Glomerular visceral epithelial cell (primary cell): ENCODE data around the gene PRSS57.
"Not testable (repeated sequence)": the region's sequence is repeated elsewhere in the genome, so short reads cannot be mapped to it uniquely, and the experiment has no call there.

ENCODE experiments used
- DNase-seq: peaks from one replicate; pipeline ENCODE4 v3.0.0-alpha.2; 2016; ENCODE audit errors: extremely low spot score

The PRSS57 gene

DNA sequence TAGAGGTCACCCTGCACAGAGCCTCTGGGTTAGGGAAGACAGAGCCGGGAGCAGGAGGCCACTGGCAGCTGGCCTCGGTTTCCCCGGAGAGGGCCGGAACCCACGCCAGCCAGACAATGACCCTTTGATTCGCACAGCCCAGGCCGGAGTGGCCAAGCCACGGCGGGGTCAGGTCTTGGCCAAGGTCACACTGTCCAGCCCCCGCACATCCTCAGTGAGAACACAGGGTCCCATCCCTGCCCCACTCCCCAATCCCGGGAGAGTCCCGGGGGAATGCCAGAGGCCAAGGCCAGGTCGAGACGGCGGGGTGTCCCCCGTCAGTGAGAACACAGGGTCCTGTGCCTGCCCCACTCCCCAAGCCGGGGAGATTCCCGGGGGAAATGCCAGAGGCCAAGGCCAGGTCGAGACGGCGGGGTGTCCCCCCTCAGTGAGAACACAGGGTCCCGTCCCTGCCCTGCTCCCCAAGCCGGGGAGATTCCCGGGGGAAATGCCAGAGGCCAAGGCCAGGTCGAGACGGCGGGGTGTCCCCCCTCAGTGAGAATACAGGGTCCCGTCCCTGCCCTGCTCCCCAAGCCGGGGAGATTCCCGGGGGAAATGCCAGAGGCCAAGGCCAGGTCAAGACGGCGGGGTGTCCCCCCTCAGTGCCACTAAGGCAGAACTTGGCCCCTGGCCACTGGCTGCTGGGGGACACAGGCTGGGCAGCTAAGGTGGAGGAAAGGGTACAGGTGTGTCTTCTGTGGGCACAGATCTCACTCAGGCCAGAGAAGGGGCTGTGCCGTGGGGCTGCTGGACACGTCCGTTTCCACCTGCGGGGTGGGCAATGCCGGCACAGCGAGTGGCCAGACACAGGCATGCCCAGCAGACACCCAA, 20.7 kb downstream of the PRSS57 start:
- DNase-seq = no peak

DNA sequence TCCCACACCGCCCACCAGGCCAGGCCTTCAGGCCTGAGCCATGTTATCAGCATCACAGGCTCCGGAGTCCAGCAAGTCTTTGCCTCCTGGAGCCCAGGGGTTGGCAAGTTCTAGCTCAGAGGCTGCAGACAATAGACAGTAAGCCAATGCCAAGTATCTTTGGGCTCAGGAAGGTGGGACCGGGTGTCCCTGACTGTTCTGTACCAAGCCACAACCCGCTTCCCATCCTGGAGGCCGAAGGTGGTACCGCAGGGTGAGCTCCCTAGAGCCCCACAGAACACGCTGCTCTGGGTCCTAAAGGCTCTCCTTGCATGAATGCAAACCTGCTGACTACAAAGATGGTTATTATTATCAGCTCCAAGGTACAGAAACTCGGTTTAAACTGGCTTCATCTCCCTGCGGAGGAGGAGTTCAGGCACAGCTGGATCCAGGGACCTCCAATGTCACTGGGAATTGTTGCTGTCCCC, 24.6 kb downstream of the PRSS57 start:
- DNase-seq = no peak

DNA sequence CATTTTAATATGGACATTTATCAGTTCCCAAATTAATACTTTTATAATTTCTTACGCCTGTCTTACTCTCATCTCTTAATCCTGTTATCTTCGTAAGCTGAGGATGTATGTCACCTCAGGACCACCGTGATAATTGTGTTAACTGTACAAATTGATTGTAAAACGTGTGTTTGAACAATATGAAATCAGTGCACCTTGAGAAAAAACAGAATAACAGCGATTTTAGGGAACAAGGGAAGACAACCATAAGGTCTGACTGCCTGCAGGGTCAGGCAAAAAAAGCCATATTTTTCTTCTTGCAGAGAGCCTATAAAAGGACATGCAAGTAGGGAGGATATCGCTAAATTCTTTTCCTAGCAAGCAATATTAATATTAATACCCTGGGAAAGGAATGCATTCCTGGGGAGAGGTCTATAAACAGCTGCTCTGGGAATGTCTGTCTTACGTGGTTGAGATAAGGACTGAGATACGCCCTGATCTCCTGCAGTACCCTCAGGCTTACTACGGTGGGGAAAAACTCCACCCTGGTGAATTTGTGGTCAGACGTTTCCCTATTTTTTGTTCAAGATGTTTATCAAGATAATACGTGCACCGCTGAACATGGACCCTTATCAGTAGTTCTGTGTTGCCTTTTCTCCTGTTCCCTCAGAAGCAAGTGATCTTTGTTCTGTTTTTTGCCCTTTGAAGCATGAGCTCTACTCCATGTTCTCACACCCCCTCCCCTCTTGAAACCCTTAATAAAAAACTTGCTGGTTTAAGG, 26.4 kb downstream of the PRSS57 start:
- DNase-seq = not testable (repeated sequence)

DNA sequence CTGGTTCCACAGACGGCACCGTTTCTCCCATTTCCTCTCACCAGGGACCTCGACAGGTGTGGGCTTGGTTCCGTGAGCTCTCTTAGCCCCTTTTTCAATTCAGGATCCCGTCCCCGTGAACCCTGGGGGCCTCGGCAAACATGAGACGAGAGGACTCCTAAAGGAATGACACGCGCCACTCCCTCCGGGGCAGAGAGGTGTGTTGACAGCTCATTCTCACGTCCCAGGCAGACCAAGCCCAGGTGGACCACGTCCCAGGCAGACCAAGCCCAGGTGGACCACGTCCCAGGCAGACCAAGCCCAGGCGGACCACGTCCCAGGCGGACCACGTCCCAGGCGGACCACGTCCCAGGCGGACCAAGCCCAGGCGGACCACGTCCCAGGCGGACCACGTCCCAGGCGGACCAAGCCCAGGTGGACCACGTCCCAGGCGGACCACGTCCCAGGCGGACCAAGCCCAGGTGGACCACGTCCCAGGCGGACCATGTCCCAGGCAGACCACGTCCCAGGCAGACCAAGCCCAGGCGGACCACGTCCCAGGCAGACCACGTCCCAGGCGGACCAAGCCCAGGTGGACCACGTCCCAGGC, 28.2 kb downstream of the PRSS57 start:
- not testable (repeated sequence) for DNase-seq

DNA sequence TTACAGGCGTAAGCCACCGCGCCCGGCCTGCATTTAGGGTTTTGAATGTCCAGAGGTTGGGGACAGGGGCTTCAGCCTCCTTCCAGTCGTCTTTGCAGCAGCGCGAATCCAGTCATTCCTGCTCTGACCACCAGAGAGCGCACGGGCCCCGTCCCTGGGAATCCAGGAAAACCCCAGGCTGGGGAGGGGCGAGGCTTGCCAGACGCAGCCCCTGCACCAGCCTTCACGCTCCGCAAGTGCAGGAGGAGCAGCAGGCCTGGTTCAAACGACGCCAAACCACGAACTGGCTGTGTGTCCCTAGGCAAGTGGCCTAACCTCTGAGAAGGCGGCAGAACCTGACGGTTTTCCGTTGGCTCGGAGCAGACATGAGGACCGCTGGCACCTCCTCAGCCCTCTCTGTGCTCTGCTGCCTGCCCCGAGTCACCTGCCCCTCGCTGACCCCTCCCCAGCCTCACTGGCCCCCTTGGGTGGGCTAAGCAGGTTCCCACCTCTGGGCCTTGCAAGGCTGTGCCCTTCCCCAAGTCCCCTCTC, 30.3 kb downstream of the PRSS57 start:
- DNase-seq = peak; percentile 81

DNA sequence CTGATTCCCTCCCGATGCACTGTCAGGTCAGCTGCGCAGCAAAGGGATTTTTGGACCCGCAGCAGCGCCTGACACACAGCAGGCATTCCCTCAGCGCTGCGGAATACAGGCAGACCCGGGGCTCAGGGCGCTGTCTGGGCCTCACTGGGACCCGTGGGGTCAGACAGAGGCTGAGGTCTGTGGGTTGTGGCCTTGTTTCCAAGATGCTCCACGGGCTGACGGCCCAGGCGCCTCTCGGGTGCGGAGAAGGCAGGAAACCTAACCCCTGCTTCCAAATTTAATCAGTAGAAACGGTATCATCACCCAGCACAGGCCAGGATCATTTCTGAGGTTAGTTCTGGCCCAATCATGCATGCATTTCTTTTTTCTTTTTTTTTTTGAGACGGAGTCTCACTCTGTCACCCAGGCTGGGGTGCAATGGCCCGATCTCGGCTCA, 31.6 kb downstream of the PRSS57 start:
- DNase-seq = no peak

DNA sequence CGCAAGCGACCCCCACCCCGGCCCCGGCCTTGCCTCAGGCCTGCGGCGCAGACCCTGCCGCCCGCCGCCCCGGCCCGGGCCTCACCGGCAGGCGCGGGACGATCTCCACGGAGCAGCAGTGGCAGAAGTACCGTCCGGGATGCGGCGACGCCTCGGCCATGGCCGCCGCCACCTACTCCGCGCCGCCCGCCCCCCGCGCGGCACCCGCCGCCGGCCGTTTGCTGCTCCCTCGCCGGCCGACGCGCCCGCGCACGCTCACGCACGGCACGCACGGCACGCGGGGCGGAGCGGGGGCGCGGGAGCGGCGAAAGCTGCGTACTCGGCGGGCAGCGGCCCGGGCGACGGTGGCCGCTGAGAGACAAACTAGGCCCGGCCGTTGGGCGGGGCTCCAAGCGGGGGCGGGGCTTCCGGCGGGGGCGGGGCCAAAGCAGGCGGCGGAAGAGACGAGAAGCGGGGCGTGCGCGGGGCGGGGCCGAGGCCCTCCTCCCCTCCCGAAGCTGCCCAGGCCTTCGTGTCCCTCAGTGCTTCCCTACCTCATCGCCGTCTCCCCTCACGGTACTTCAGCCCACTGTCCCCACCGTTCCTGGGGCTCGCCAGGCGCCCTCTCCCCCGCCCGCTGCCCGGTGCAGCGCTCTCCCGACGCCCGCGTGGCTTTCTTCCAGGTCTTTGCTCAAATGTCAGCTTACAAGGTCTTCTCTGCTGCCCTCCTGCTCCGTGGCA, 32.1 kb downstream of the PRSS57 start, which contains the start of gene RNF126:
Gene RNF126, minus strand, starts transcription at position 253 of the 720 bp plus-strand sequence. Its CDS starts 93 bp downstream, at position 160.
- DNase-seq = peak; percentile 95

DNA sequence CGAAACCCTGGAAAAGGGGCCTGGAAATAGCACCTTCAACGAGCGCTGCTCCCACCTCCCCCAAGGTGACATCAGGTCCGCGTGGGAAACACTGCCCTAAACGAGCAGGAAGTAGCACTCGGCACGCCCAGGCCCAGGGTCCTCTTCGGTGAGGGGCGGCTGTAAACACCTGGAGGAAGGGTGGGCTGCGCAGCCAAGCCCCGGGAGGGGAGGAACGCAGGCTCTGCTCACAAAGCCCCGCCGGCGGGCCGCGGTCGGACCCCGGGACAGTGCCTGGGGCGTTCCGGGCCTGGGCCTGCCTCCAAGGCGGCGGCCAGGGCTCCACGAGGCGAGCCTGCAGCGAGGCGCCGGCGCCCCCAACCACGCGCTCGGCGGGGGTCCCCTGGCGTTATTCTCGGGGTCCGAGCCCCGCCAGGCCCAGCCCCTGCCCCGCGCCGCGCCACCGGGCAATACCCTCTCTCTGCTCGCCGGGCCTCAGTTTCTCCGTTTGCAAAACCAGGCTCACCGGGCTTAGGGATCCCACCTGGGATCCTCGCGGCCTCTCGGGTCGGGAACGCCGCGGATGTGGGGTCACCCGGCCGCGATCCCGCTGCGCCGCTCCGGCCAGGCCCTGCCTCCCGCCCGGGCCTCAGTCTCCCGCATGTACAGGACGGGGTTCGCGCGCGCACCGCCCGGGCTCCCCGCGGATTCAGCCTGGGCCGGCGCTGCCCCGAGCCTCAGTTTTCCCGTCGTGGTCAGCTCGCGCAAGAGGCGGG, 32.9 kb downstream of the PRSS57 start:
- peak; percentile 49 for DNase-seq

DNA sequence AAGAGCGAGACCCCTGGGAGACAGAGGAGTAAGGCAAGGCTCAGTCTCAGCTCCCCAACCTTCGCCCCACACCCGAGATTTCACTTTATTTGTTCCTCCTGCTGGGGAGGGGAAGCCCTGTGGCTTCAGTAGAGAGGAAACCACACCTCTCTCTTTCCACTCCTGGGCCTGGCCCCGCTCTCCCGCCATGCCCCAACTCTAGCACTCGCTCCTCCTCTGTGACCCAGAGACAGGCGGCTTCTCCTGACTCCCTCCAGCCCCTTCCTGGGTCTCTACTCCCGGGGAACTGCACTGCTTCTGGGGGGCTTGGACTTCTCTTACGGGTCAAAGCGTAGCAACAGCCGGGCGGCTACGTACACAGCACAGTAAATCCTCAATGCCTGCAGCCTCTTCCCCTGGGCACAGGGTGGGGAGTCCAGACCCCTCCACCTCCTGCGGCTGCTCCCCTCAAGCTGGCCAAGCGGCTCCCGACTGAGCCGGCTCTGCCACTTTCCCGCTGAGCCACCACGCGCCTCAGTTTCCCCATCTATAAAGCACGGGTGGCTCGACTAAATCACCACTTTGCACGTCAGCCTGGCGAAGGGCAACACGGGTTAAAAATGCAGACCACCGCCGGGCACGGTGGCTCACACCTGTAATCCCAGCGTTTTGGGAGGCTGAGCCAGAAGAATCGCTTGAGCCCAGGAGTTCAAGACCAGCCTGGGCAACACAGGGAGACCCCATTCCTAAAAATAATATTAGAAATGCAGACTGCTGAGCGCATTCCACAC, 33.6 kb downstream of the PRSS57 start:
- peak; percentile 52 for DNase-seq

DNA sequence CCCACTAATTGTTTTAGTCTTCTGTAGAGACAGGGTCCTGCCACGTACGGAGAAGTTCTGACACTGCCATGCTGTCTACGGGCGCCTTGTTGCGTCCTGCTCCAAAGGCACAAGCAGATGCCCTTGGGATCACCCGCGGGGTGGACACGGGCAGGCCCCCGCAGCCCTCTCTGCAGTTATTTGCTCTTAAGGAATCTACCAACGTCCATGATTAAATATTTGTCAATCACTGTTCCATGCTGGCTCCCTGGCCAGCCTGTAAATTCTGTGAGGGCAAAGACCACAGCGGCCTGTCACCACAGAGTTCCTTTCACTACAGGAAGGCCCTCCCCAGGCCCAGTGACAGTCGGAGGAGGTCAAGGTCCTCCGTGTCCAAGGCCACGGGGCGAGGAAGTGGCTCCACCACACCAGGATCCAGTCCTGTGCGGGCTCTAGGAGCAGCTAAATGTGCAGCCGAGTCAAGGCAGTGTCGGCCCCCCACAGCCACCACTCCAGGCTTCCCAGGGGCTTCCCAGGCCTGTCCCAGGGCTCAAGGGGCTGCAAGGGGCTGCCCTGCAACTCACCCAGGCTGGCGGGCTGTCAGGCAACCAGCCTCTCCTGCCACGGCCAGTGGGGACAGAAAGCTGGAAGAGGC, 34.3 kb downstream of the PRSS57 start:
- no peak for DNase-seq

DNA sequence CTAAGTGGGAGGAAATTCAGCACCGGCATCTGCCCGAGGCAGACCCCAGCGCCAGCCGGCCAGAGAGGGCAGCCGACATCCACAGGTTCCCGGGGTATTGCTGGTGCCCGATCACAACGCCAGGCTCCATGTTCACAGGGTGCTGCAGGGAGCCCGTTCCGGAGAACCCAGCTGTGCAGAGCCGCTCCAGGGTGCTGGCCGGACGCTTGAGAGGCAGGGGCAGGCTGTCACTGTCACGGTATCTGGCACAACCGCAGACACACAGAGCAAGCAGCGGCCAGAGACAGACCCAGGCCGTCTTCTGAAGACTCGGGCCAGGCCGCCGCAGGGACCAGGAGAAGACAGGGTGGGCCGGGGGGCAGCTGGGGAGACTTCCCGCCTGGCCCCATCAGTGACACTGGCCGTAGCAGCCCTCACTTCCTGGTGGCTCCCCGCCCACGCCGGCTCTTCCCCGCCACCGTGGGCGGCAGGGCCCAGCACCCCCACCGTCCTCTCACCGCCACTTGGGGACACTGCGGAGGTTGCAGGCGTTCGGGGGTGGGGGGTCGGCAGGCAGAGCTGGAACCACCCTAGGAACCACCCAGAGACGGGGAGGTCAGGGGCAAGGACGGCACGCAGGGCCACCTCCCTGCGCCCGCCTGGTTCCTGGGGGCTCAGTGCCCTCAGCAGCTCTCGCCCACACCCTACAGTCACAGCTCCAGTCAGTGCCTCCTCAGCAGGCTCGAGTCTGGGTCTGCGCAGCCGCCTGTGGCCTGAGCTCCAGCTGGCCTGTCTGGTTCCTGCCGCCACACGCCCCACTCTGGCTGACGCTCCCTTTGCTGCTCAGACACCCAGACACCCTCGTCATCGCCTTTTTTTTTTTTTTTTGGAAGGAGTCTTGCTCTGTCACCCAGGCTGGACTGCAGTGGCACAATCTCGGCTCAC, 36.1 kb downstream of the PRSS57 start:
- DNase-seq = no peak

DNA sequence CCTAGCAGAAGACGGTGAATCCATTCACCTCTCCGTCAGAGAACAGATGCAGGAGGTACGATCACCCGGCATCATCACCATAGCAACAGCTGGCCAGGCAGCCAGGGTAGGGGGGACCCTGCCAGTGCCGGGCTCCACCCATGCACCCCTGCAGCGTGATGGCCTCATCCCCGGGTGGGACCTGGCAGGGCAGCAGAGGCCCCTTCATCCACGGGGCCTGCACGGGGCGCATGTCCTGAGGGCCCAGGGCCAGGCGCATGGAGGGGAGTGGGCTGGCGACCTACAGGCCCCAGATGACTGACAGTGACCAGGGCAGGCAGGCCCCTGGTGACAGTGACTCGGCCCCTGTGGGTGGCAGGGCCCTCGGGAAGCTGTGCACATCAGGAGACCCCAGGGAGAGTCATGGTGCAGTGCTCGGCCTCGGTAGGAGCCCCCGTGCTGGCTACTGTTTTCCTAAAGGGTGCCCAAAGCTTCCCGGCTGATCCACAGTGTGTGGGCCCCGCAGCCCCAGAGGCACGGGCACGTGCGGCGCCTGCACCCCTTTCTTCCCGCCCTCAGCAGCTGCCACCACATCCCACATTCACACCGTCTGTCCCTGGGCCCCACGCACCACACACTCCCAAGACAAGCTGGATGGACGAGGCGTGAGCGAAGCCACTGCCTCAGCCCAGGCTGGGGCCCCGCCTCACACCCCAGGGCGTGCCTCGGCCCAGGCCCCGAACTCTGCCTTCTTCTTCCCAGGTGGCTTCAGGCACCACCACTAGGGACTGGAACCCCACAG, 37.0 kb downstream of the PRSS57 start:
- no peak for DNase-seq

DNA sequence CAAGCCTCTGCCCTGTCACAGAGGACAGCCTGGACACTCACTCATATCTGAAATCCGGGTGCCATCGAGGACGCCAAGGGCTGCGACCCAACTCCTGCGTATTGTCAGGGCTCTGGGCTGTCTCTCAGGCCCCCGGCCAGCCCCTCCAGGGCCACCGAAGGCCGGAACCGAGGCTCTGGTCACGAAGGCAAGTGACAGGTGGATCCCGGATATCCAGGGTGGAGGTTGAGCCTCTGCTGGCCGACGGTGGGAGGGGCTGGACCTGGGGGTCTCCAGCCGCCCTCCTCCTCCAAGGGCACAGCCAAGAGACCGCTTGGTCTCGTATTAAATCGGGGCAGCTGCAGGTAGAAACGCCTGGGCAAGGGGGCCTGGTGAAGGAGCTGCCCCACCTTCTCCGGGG, 37.6 kb downstream of the PRSS57 start:
- DNase-seq = no peak

DNA sequence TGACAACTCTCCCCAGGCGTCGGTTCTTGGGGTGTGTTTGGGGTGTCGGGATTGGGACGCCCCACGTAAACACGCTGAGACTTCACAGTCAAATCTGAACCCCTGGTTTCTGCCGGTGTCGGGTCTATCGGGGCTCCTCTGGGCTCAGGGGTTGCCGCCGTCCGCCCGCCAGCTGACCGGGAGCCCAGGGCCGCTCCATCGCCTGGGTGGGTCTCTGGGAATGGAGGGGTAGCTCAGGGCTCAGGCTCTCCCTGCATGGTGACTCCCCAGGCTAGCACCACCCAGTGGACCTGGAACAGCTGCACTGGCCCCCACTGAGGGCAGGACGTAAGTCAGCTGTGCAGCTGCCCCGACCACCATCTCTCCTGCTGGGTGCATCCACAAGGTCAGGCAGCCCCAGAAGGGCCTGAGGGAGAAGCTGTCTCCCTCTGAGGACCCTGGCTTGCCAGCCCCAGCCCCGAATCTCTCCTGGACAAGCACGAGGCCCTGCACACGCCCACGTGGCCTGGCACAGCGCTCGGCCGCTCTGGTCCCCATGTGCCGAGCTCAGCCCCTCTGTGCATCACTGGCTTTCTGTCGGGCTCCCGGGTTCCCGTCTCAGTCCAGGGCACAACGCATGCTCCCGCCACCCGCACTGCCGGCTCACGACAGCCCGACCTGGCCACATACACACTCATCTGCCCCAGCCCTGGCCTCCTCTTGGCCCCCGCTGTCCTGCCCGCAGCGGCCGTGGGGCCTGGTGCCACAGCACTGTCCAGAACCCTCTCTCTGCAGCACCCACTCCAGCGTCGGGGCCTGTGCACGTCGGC, 38.3 kb downstream of the PRSS57 start:
- DNase-seq = no peak

DNA sequence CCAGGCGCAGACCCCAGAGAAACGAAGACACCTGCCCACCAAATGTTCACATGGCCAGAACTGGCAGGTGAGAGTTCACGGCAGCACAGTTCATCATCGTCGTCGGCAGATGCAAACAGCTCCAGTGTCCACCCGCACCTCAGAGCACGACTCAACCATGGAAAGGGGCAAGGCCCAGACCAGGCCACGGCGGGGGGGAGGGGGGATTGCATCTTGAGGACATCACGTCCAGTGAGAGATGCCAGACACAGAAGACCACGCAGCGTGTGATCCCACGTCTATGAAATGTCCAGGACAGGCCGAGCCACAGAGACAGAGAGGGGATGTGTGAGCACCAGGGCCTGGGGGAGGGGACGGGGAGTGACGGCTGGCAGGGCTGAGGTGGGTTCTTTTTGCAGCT, 39.6 kb downstream of the PRSS57 start:
- no peak for DNase-seq

DNA sequence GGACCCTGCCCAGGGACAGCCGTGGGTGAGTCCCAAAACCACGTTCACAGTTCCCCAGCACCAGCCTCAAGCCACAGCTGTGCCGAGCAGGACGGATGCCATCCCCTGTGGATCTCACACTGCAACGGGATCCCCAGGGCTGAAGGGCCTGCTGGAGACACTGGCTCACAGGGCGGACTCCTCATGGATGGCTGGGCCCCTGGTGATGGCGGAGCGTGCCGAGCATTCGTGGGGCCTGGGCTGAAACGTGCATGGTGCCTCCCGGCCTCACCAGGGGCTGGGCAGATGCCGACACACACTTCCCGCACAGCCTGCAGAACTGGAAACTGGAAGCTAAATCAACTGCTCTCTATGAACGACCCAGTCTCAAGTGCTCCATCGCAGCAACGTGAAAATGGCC, 41.8 kb downstream of the PRSS57 start:
- no peak for DNase-seq
